D721Med (cell line): ENCODE data around the gene FAM186B.
A peak's percentile ranks its signal among the peaks of the same experiment; 100 is the strongest.

ENCODE experiments used
- DNase-seq: peaks from one replicate; pipeline ENCODE4 v3.0.0; 2011; ENCODE audit warnings: low spot score; ENCODE audit not compliant: insufficient read length
- FAIRE-seq: peaks from 2 replicates; lab custom pipeline; 2011; peaks lifted over from hg19 to GRCh38; lab: Jason Lieb, UNC
- TF ChIP-seq, protein P1 (sequence below): IDR thresholded peaks from 2 replicates; pipeline ENCODE4 v1.5.1; 2012; ENCODE audit warnings: mild to moderate bottlenecking, control low read depth; ENCODE audit not compliant: insufficient read depth; ENCODE audit errors: missing control alignments

FAM186B gene

DNA sequence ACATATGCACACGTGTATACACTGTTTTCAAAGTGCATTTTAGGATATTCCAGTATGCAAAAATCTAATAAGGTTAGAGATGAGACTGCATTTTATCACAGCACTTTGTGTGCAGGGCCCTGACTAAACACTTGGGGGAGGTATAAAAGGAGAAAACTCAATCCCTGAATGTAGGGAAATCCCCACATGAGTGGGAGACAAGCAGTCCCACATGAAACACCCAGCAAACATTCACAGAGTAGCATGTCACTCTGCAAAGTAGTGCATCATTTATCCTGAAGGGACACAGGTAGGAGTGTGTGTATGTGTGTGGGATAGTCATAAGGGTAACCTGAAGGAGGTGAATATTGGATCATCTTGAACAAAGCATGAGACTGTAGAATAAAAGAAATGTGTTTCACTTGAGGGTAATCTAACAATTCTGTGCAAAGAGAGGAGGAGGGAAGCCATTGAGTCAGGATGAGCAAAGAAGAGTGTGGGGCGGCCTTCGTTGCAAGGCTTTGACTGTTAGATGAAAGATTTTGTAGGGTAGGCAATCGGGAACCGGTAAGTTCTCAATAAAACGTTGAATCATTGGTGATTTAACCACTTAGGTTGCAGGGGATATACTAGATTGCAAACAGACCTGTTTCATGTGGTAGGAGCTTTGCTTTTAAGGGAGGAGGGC lies 20.9 kb upstream of the FAM186B start:
- FAIRE-seq, result no peak
- TF ChIP-seq, protein P1, sequence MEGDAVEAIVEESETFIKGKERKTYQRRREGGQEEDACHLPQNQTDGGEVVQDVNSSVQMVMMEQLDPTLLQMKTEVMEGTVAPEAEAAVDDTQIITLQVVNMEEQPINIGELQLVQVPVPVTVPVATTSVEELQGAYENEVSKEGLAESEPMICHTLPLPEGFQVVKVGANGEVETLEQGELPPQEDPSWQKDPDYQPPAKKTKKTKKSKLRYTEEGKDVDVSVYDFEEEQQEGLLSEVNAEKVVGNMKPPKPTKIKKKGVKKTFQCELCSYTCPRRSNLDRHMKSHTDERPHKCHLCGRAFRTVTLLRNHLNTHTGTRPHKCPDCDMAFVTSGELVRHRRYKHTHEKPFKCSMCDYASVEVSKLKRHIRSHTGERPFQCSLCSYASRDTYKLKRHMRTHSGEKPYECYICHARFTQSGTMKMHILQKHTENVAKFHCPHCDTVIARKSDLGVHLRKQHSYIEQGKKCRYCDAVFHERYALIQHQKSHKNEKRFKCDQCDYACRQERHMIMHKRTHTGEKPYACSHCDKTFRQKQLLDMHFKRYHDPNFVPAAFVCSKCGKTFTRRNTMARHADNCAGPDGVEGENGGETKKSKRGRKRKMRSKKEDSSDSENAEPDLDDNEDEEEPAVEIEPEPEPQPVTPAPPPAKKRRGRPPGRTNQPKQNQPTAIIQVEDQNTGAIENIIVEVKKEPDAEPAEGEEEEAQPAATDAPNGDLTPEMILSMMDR, result no peak
- DNase-seq, result no peak

DNA sequence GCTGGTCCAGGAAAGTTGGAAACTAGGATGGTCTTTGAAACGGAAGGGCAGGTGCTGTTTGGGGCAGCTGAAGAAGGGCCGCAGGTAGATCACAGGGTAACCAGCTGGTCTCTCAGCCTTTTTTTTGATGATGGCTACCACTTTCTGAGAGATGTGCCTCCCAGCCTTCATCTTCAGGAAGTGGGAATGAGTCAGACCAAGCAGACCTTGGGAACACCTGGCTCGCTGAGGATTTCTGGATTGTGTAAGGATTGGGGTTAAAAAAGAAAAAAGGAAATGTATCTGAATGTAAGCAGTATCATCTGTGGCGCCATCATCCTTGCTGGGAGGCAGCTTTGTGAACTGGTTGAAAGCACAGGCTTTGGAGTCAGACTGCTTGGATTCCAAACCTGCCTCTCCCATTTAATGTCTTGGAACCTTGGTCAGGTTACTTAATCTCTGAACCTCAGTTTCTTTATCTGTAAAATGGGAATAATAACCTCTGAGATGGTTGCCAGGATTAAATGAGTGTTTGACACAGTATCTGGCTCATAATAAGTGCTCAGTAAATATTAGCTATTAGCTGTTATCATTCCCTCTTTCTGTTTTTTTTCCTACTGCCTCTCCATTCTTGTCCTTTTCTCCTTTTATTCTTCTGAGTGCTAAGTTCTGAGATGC lies 19.6 kb upstream of the FAM186B start:
- DNase-seq (no peak), FAIRE-seq (no peak)
- TF ChIP-seq, protein P1, result no peak

DNA sequence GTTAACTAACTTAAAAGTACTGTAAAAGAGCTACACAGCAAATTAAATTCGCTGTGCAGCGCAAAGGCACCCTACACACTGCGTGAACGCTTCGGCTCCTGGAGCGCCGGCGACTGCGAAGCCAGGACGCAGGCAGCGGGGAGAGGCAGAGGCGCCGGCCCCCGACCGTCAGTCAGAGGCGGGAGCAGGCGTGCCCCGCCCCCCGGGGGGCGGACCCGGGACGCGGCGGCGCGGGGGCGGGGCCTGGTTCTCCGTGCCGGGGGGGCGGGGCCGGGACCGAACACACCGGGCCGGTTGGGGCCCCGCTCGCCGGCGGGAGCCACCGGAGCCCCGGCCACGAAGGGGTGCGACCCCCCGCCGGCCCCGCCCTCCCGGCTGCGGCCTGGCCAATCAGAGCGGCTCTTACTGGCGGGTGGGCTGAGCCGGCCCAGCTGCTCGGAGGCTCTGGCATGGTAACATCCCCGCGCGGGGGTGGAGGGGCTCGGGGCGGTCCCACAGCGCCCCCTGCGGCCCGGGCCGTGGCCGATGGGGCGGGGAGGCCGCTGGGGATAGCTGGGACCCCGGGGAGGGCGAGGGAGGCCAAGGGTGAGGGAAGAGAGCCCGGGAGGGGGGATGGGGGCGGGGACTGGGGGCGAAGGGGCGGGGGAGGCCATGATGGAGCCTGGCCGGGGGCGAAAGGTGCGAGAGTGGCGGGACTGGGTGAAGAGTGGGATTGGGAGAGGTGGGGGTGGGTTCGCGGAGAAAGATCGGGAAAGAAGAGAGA lies 17.9 kb upstream of the FAM186B start, which contains the start of gene PRPF40B:
PRPF40B (plus strand) TSS at position 420 of the 763 bp plus-strand sequence; CDS start at position 450, 30 bp downstream.
- TF ChIP-seq, protein P1, result peak; percentile 55
- DNase-seq, result peak; percentile 94
- FAIRE-seq, result no peak

DNA sequence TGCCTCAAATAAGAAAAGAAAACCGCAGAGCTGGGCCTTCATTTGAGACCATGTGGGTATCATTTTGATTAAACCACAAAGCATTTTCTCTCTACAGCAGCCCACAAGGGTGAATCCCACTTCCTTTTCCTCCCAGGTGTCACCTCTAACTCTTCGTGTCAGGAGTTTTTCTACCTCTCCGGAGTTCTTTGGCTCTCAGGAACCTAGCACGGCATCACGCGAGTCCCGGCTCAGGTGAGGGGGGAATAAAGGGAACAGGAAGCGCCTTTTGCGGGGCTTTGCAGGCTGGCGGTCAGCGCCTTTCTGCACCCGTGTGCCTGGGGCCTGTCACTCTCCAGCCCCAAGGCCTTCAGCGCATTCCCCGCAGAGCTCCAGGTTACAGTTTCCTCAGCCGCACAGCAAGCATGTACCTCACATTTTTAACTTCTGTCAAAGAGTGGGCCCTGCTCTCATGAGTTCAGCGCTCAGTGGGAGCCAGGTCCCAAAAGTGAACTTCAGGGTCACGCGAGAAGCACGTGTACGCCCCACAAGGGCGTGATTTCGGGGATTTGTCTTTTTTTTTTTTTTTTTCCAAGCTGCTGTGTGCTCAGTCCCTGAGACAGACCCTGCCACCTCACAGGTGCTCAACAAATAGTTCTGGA lies 17.2 kb upstream of the FAM186B start:
- FAIRE-seq, result no peak
- no peak for DNase-seq

DNA sequence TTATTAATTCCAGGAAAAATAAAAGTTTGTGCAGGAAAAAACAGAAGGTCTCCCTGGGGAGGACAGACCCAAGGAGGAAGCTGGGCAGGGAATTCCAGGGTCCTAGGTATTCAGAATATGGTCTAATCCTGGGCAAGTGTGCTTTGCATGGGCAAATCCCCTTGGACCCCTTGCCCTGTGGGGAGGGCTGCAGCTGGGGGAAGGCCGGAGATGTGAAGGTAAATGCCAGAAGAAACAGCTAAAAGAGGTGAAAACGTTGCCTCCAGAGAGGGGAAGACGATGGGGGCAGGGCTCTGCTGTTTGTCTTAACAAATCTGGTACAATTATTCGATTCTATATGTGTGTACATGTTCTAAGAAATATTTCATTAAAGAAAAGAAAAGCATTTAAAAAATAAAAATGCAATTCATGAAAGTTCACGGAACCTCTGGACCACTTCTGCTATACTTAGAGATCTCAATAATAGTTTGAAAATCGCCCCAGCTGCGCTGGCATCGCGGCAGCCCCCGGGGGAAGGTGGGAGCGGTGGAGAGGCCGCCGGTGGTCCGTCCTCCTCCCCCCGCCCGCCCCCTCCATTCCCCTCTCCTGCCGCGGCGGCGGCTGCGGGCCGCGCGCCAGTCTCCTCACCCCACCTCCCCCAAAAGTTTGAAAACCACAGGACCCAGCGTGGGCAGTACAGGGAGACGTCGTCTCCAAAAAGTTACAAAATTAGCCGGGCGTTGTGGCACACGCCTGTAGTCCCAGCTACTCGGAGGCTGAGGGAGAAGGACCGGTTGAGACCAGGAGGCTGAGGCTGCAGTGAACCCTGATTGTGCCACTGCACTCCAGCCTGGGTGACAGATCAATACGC lies 16.4 kb upstream of the FAM186B start:
- TF ChIP-seq, protein P1, result no peak
- no peak for FAIRE-seq
- no peak for DNase-seq

More for the DNA sequence above, 17.2 kb upstream of the FAM186B start:
- TF ChIP-seq, protein P1, result no peak

DNA sequence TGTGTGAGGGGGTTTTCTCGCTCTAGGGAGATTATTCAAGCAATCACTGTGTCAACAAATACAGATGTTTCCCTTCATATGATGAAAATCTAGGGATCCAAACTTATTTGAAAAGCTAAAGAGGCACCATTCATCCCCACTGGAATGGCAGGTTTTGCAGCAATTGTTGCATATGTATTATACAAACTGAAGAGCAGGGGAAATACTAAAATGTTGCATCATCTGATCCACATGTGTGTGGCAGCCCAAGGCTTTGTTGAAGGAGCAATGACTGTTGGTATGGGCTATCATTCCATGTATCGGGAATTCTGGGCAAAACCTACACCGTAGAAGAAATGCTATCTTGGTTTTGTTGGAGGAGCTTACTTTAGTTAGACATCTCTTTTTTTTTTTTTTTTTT lies 13.8 kb upstream of the FAM186B start:
- TF ChIP-seq, protein P1, result no peak
- no peak for FAIRE-seq
- DNase-seq, result no peak
